PC-9 (cell line): Measurements from ENCODE around the gene ARGLU1.

Source experiments
- CTCF ChIP-seq: fragments of 200-600 bp; sonication (generic); conservative IDR thresholded peaks from 2 replicates; pipeline ENCODE4 v1.6.1; 2017; ENCODE audit warnings: mixed run types, antibody characterized with exemption, mild to moderate bottlenecking, moderate library complexity
- EZH2 ChIP-seq: fragments of 200-600 bp; sonication (generic); IDR thresholded peaks from 2 replicates; pipeline ENCODE4 v1.8.0; 2017; ENCODE audit warnings: antibody characterized with exemption, low read depth

DNA sequence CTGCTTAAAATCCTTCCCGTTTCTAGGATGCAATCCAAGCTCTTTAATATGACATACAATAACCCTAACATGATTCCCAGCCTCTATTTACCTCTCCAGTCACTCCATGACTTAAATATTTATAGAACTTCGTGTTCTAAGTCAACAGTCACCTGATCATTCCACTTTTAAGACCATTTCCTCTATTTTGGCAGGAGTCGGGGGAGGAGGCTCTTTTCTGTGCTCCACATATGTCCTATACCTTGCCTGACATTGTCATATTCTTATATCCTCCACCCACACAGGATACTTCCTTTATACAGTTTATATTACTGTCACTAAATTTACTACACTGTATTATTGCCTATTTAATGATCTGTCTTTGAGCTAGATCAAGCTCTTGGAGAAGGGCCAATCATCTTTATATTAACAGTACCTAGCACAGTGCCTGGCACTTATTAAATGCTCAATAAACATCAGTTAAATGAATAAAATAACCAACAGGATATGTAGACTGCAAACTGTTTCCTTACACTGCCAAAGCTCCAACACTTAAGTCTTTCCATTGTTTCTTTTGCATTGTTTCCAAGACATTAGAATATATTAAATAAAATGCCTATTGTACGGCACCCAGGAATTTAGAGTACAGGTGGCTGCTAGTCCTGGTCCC lies 2.7 kb downstream of the ARGLU1 start:
- TF ChIP-seq CTCF = no peak
- no peak for TF ChIP-seq EZH2
